B cell (primary cell): ENCODE measurements around the gene LCN12. TPM values are rescaled to one million over a fixed set of nuclear protein-coding genes. Genes with fewer than 3 reads are reported as not detected.

Experiments
- ATAC-seq: fragments of 200-7000 bp; cut with Tn5 transposase; one replicate; pipeline ENCODE4 v1.10.0; 2021; ENCODE audit warnings: low read depth, mild to moderate bottlenecking, moderate number of reproducible peaks, moderate library complexity
- CTCF ChIA-PET: fragments of 350-600 bp; sonication (Branson Sonifier 250); formaldehyde crosslinking; loops from one replicate; lab custom pipeline; 2021; ENCODE audit warnings: antibody characterized with exemption, inconsistent platforms; lab: Charles Lee
- POLR2A ChIA-PET: fragments of 350-600 bp; sonication (Branson Sonifier 250); formaldehyde crosslinking; loops from one replicate; lab custom pipeline; 2021; ENCODE audit warnings: antibody characterized with exemption; lab: Charles Lee
- DNase-seq: peaks from one replicate; pipeline ENCODE4 v3.0.0; 2013
- H2AFZ ChIP-seq: 2 replicates; pipeline ENCODE4 v1.6.1; 2012; ENCODE audit warnings: mild to moderate bottlenecking, low read depth, low read length; ENCODE audit not compliant: insufficient read depth, poor library complexity, severe bottlenecking
- H3K27ac ChIP-seq, 2 donors: 1 replicate in 1 of 2; 2 replicates in 1 of 2; pipeline ENCODE4 v1.5.1; 2012 to 2013; ENCODE audit warnings: low read length in 2 of 2, mild to moderate bottlenecking in 2 of 2, moderate library complexity in 1 of 2
- H3K27me3 ChIP-seq, 4 experiments: fragments of 200-600 bp in 1 of 4; sonication (generic) in 1 of 4; replicated peaks in 1 of 4; 1 replicate in 2 of 4; 2 replicates in 2 of 4; pipeline versions ENCODE4 v1.6.1 to v1.7.0; 2013 to 2016; ENCODE audit warnings: low read length in 3 of 4, mild to moderate bottlenecking in 2 of 4, mixed read lengths in 1 of 4, moderate library complexity in 1 of 4; ENCODE audit not compliant: insufficient read depth in 4 of 4, control insufficient read depth in 3 of 4; ENCODE audit errors: control extremely low read depth in 1 of 4
- H3K36me3 ChIP-seq, 2 experiments: replicated peaks in 1 of 2; 1 replicate in 1 of 2; 2 replicates in 1 of 2; pipeline versions ENCODE4 v1.6.1 to v1.7.1; 2013; ENCODE audit warnings: low read length in 1 of 2; ENCODE audit not compliant: insufficient read depth in 2 of 2, control insufficient read depth in 1 of 2; ENCODE audit errors: control extremely low read depth in 1 of 2, extremely low read depth in 1 of 2
- H3K4me1 ChIP-seq, 2 donors: fragments of 200-600 bp in 1 of 2; sonication (generic) in 1 of 2; 1 replicate in 1 of 2; 2 replicates in 1 of 2; pipeline versions ENCODE4 v1.5.1 to v1.6.1; 2013 to 2017; ENCODE audit warnings: low read length in 2 of 2; ENCODE audit not compliant: control insufficient read depth in 2 of 2, insufficient read depth in 2 of 2
- H3K4me2 ChIP-seq: replicated peaks from 2 replicates; pipeline ENCODE3; 2012; ENCODE audit warnings: mild to moderate bottlenecking, low read depth, low read length; ENCODE audit not compliant: poor library complexity, severe bottlenecking
- H3K4me3 ChIP-seq, 5 experiments: fragments of 200-600 bp in 1 of 5; sonication (generic) in 1 of 5; 1 replicate in 3 of 5; 2 replicates in 2 of 5; pipeline versions ENCODE4 v1.5.1 to v1.7.0; 2011 to 2016; ENCODE audit warnings: low read length in 4 of 5, mild to moderate bottlenecking in 4 of 5, low read depth in 2 of 5, control low read depth in 1 of 5, moderate library complexity in 1 of 5; ENCODE audit not compliant: insufficient read depth in 1 of 5; ENCODE audit errors: control extremely low read depth in 1 of 5, extremely low read depth in 1 of 5
- H3K79me2 ChIP-seq: fragments of 200-600 bp; sonication (generic); one replicate; pipeline ENCODE4 v1.6.0; 2016; ENCODE audit warnings: low read length; ENCODE audit not compliant: control insufficient read depth, insufficient read depth
- H3K9ac ChIP-seq: fragments of 200-600 bp; sonication (generic); 2 replicates; pipeline ENCODE4 v1.6.1; 2017; ENCODE audit warnings: mild to moderate bottlenecking, low read length, moderate library complexity
- H3K9me3 ChIP-seq, 3 donors: one replicate each; pipeline versions ENCODE4 v1.6.1 to v1.7.1; 2013; ENCODE audit warnings: low read length in 2 of 3; ENCODE audit not compliant: control insufficient read depth in 2 of 3, insufficient read depth in 1 of 3; ENCODE audit errors: control extremely low read depth in 1 of 3
- H4K20me1 ChIP-seq: 2 replicates; pipeline ENCODE4 v1.6.0; 2012; ENCODE audit warnings: mild to moderate bottlenecking, low read length; ENCODE audit not compliant: insufficient read depth, control insufficient read depth, poor library complexity, severe bottlenecking
- H3K27ac Mint-ChIP-seq: one replicate; pipeline ENCODE4 v1.8.0; 2021; ENCODE audit warnings: mixed read lengths
- H3K27me3 Mint-ChIP-seq: one replicate; pipeline ENCODE4 v1.8.0; 2021; ENCODE audit warnings: mixed read lengths
- H3K4me1 Mint-ChIP-seq: one replicate; pipeline ENCODE4 v1.8.0; 2021; ENCODE audit warnings: mixed read lengths
- H3K4me3 Mint-ChIP-seq: one replicate; pipeline ENCODE4 v1.8.0; 2021; ENCODE audit warnings: mixed read lengths
- H3K9me3 Mint-ChIP-seq: one replicate; pipeline ENCODE4 v1.8.0; 2022; ENCODE audit warnings: mixed read lengths; ENCODE audit not compliant: insufficient read depth
- EZH2 ChIP-seq: IDR thresholded peaks from 2 replicates; pipeline ENCODE4 v1.6.1; 2012; ENCODE audit warnings: borderline replicate concordance, low read depth, mild to moderate bottlenecking, moderate library complexity, low read length; ENCODE audit not compliant: insufficient read depth, poor library complexity, severe bottlenecking
- WGBS: methylation state at CpG from one replicate; pipeline ENCODE4 v1.1.5; 2013; ENCODE audit warnings: missing lambda C conversion rate; ENCODE audit not compliant: insufficient coverage; 5-methylcytosine and 5-hydroxymethylcytosine counted together
- intact Hi-C: fragments of 100-400 bp; cut with micrococcal nuclease; formaldehyde crosslinking; loops from one replicate; pipeline ENCODE4 v1.10.0; 2022
- polyA plus RNA-seq: library from polyadenylated mRNA; depleted of rRNA; stranded (reverse); fragments of >200 nt; gene quantifications from 2 replicates; pipeline ENCODE4 v1.2.3, GENCODE V29; 2012
- total RNA-seq, 2 donors: library from RNA; stranded (reverse); fragments of 120-200 nt in 1 of 2; gene quantifications; 1 replicate in 1 of 2; 2 replicates in 1 of 2; pipeline versions ENCODE4 v1.2.3 to v1.2.4, GENCODE V29; 2013 to 2022
- TF ChIP-seq, protein P1 (sequence below): fragments of 200-600 bp; IDR thresholded peaks from one replicate; pipeline ENCODE4 v1.8.0; 2022; ENCODE audit warnings: antibody characterized with exemption, mild to moderate bottlenecking

Gene LCN12
- total and polyA plus RNA-seq, 2 donors (not counting 1 experiment from before 2014, with no cell fraction given) = 2.4 to 2.6 TPM

DNA sequence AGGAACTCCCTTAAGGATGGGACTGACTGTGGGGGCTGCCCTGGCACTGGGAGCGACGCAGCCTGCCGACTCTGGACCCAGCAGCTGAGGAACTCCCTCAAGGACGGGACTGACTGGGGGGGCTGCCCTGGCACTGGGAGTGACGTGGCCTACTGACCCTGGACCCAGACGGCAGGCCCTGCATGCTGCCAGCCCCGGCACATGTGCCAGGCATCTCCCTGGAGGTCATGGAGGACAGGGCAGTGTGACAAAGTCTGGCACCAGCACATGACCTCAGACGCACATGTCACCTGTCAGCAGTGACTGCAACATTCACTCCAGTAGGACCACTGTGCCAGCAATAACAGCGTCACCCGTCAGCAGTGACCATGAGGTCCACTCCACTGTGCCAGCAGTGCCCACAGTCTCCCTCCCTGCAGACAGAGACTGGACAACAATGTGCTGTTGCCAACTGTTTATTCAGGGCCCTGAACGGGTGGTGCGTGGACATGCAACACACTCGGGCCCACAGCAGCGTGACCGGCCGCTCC, 12.0 kb upstream of the LCN12 start:
- no peaks in the 10 kb centered on the region for H3K9me3 ChIP-seq
- no peak for ATAC-seq
- H3K4me3 ChIP-seq = no peak overlapping the region
- intact Hi-C loops = no loop called here
- H3K79me2 ChIP-seq = peaks cover 22% of the 10 kb centered on the region
- no peaks in the 10 kb centered on the region for H3K9me3 Mint-ChIP-seq
- no peak for DNase-seq
- ChIA-PET POLR2A (no interaction called here), CTCF (interaction anchor here (1.0 to 2.0 kb wide), 2 partner anchors 8 to 98 kb away, joined by 3 to 5 read pairs; partner anchors contain the start of gene AJM1)
- H3K36me3 ChIP-seq = peaks cover 2 to 36% of the 10 kb centered on the region in 2 experiments
- peaks cover 6% of the 10 kb centered on the region for H3K4me1 Mint-ChIP-seq
- H2AFZ ChIP-seq = no peak overlapping the region
- 94% methylated on average over 16 of the region's 16 CpGs for WGBS
- H3K9ac ChIP-seq = no peak overlapping the region
- no peak overlapping the region for H3K27ac Mint-ChIP-seq
- TF ChIP-seq EZH2 = no peak
- TF ChIP-seq, protein P1, sequence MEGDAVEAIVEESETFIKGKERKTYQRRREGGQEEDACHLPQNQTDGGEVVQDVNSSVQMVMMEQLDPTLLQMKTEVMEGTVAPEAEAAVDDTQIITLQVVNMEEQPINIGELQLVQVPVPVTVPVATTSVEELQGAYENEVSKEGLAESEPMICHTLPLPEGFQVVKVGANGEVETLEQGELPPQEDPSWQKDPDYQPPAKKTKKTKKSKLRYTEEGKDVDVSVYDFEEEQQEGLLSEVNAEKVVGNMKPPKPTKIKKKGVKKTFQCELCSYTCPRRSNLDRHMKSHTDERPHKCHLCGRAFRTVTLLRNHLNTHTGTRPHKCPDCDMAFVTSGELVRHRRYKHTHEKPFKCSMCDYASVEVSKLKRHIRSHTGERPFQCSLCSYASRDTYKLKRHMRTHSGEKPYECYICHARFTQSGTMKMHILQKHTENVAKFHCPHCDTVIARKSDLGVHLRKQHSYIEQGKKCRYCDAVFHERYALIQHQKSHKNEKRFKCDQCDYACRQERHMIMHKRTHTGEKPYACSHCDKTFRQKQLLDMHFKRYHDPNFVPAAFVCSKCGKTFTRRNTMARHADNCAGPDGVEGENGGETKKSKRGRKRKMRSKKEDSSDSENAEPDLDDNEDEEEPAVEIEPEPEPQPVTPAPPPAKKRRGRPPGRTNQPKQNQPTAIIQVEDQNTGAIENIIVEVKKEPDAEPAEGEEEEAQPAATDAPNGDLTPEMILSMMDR = no peak
- no peak overlapping the region for H3K27ac ChIP-seq
- peaks cover 65% of the 10 kb centered on the region for H4K20me1 ChIP-seq
- H3K4me2 ChIP-seq = no peak overlapping the region
- no peaks in the 10 kb centered on the region for H3K27me3 ChIP-seq
- no peak overlapping the region for H3K4me3 Mint-ChIP-seq
- peaks cover 6 to 15% of the 10 kb centered on the region in 2 donors for H3K4me1 ChIP-seq
- no peaks in the 10 kb centered on the region for H3K27me3 Mint-ChIP-seq

DNA sequence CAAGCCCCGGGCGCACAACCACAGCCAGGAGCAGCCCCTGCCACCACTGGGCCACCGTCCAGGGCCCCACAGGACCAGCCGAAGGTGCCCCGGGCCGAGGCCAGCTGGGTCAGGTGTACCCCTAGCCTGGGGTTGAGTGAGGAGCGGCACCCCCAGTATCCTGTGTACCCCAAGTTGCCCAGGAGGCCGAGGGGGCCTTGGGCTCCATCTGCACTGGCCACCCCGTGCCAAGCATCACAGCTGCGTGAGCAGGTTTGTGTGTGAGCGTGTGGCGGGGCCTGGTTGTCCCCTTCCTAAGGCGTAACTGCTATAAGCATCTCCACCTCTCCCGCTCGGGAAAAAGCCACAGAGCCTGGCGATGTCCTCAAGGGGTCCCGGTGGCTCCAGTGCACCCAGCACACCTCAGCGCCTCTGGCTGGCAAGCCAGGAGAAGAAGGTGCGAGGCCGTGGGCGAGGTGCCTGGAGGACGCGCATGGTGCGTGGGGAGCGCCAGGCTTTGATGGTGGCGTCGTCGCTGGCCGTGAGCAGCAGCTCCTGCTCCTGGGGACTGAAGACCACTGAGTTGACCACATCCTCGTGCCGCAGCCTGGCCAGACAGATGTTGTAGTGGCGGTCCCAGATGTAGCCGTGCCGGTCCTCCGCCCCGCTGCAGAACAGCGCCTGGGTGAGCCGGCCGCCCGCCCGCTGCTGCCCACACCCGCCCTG, 11.4 kb upstream of the LCN12 start:
- ATAC-seq = no peak
- H3K27me3 Mint-ChIP-seq = no peaks in the 10 kb centered on the region
- no peak for DNase-seq
- Histone ChIP-seq H3K79me2 (peaks cover 22% of the 10 kb centered on the region), H3K9me3 (no peaks in the 10 kb centered on the region), H3K4me3 (no peak overlapping the region), H3K4me1 (peaks cover 6 to 18% of the 10 kb centered on the region in 2 donors), H3K27me3 (no peaks in the 10 kb centered on the region), H4K20me1 (peaks cover 65% of the 10 kb centered on the region), H2AFZ (no peak overlapping the region), H3K4me2 (no peak overlapping the region), H3K9ac (no peak overlapping the region), H3K36me3 (peaks cover 2 to 36% of the 10 kb centered on the region in 2 experiments), H3K27ac (no peak overlapping the region)
- 98% methylated on average over 42 of the region's 42 CpGs for WGBS
- H3K4me1 Mint-ChIP-seq = peaks cover 6% of the 10 kb centered on the region
- TF ChIP-seq, protein P1 = no peak
- no peak for TF ChIP-seq EZH2
- ChIA-PET CTCF (no interaction called here), POLR2A (no interaction called here)
- intact Hi-C loops = no loop called here
- H3K9me3 Mint-ChIP-seq = no peaks in the 10 kb centered on the region
- no peak overlapping the region for H3K27ac Mint-ChIP-seq
- no peak overlapping the region for H3K4me3 Mint-ChIP-seq
